NCI-H128 (cell line): ENCODE results near the gene PODXL.

Experiments
- DNase-seq: peaks from one replicate; lab custom pipeline; 2025; ENCODE audit not compliant: unreplicated experiment; lab: John Stamatoyannopoulos, UW

PODXL gene

GRCh38 chr7:131455001-131455400 is 101.4 kb downstream of the PODXL start:
- no peak for DNase-seq

GRCh38 chr7:131454498-131454897 is 101.9 kb downstream of the PODXL start:
- DNase-seq = no peak
